Upper lobe of left lung (tissue), 6 donors: ENCODE measurements around the gene CNTFR. TPM values are rescaled to one million over a fixed set of nuclear protein-coding genes. Genes with fewer than 3 reads are reported as not detected.

Experiments
- ATAC-seq, 2 donors: fragments of 200-7000 bp; cut with Tn5 transposase; one replicate each; pipeline ENCODE4 v1.9.1; 2022; ENCODE audit warnings: mild to moderate bottlenecking in 2 of 2, moderate library complexity in 2 of 2; ENCODE audit not compliant: low FRiP score in 2 of 2
- DNase-seq, 2 donors: peaks; one replicate each; pipeline ENCODE4 v3.0.0-alpha.2; 2019 to 2020
- H3K27ac ChIP-seq, 4 donors: fragments of 200-600 bp; sonication (generic); one replicate each; pipeline ENCODE4 v1.5.1; 2016 to 2019
- H3K27me3 ChIP-seq, 4 donors: fragments of 200-600 bp; sonication (generic); one replicate each; pipeline ENCODE4 v1.5.1; 2017 to 2019
- H3K36me3 ChIP-seq, 4 donors: fragments of 200-600 bp; sonication (generic); one replicate each; pipeline ENCODE4 v1.5.1; 2016 to 2019
- H3K4me1 ChIP-seq, 4 donors: fragments of 200-600 bp; sonication (generic); one replicate each; pipeline ENCODE4 v1.5.1; 2018 to 2019
- H3K4me3 ChIP-seq, 4 donors: fragments of 200-600 bp; sonication (generic); one replicate each; pipeline ENCODE4 v1.5.1; 2017 to 2019; ENCODE audit warnings: mild to moderate bottlenecking in 2 of 4, moderate library complexity in 1 of 4
- H3K9me3 ChIP-seq, 4 donors: fragments of 200-600 bp; sonication (generic); one replicate each; pipeline ENCODE4 v1.5.1; 2018 to 2019
- EP300 ChIP-seq, 4 donors: sonication (generic); formaldehyde crosslinking; IDR thresholded peaks; one replicate each; pipeline ENCODE4 v1.5.1; 2017; ENCODE audit warnings: antibody characterized with exemption in 4 of 4, control low read depth in 2 of 4
- POLR2A ChIP-seq, 4 donors: fragments of 450-650 bp; IDR thresholded peaks; one replicate each; pipeline ENCODE4 v1.5.1; 2016 to 2017; ENCODE audit warnings: antibody characterized with exemption in 4 of 4, mild to moderate bottlenecking in 2 of 4
- POLR2AphosphoS5 ChIP-seq, 2 donors: sonication (generic); formaldehyde crosslinking; IDR thresholded peaks; one replicate each; pipeline ENCODE4 v1.5.1; 2017; ENCODE audit warnings: antibody characterized with exemption in 2 of 2
- WGBS, 2 donors: methylation state at CpG; one replicate each; pipeline ENCODE4 v1.1.5; 2017 to 2018; 5-methylcytosine and 5-hydroxymethylcytosine counted together
- total RNA-seq, 6 donors: library from RNA; depleted of rRNA in 4 of 6; stranded (reverse); fragments of >200 nt in 4 of 6; gene quantifications; one replicate each; pipeline versions ENCODE4 v1.1.0 to v1.2.1, GENCODE V29; 2016 to 2021
- TF ChIP-seq, protein P1 (sequence below), 6 experiments: fragments of 450-650 bp in 4 of 6; fragments of 200-600 bp in 2 of 6; sonication (generic) in 2 of 6; IDR thresholded peaks; one replicate each; pipeline ENCODE4 v1.5.1; 2016 to 2019; ENCODE audit warnings: antibody characterized with exemption in 6 of 6
- donor health status: DM: no; HTN: no; CAD: no; lungs with moderate emphysema.
- donor health status: DM: no; HTN: yes; CAD: no; lungs with severe emphysema.

The CNTFR gene
- total RNA-seq, 6 donors from 2014 or later, result 0.30 to 3.3 (median 0.69) TPM; not detected in 1

DNA sequence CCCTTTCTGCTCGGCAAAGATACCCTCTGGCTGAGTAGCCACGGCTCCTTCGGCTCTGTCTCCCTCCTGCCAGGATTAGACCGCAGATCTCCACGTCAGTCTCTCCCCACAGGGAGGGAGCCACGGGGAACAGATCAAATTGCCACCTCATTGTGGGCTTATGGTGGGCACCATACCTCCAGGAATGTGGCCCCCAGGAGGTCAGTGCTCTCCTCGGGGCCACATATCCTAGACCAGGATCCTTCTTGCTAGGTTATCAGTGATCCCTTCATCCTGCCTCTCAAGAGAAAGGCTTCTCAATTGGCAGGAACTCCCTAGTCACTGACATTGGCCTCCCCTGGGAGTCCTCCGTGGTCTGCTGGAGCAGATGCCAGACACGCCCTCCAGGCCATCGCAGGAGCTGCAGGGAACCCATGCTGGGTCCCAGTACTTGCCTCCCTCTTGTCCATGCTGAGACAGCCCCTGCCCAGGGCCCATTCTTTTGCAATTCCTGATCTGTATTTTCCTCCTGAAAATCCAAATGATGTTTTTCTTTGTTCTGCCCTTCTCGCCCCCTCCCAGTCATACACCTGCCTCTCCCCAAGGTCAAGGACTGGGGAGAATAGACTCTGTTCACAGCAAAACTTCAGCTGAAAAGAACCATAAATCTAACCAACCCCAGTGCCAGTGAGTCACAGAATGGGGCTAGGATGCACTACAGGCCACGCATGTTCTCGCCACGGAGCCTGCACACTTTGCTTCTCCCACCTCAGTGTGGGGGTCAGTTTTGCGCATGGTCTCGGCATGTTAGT lies 35.1 kb downstream of the CNTFR start:
- no peak for DNase-seq
- WGBS, 2 donors, result 71 to 72% methylated on average over 8 to 16 of the region's 16 CpGs
- Histone ChIP-seq H3K9me3 (no peaks in the 10 kb centered on the region), H3K4me1 (peaks cover 0 to 4% (median 2%) of the 10 kb centered on the region in 4 donors), H3K27me3 (no peaks in the 10 kb centered on the region), H3K36me3 (no peaks in the 10 kb centered on the region), H3K27ac (no peak overlapping the region), H3K4me3 (no peak overlapping the region)
- ATAC-seq, result no peak
- TF ChIP-seq POLR2A (IDR thresholded peaks at IDR 0.05) (no peak), POLR2AphosphoS5 (IDR thresholded peaks at IDR 0.05) (no peak), EP300 (IDR thresholded peaks at IDR 0.05) (no peak)
- TF ChIP-seq, protein P1, sequence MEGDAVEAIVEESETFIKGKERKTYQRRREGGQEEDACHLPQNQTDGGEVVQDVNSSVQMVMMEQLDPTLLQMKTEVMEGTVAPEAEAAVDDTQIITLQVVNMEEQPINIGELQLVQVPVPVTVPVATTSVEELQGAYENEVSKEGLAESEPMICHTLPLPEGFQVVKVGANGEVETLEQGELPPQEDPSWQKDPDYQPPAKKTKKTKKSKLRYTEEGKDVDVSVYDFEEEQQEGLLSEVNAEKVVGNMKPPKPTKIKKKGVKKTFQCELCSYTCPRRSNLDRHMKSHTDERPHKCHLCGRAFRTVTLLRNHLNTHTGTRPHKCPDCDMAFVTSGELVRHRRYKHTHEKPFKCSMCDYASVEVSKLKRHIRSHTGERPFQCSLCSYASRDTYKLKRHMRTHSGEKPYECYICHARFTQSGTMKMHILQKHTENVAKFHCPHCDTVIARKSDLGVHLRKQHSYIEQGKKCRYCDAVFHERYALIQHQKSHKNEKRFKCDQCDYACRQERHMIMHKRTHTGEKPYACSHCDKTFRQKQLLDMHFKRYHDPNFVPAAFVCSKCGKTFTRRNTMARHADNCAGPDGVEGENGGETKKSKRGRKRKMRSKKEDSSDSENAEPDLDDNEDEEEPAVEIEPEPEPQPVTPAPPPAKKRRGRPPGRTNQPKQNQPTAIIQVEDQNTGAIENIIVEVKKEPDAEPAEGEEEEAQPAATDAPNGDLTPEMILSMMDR (IDR thresholded peaks at IDR 0.05), result no peak

DNA sequence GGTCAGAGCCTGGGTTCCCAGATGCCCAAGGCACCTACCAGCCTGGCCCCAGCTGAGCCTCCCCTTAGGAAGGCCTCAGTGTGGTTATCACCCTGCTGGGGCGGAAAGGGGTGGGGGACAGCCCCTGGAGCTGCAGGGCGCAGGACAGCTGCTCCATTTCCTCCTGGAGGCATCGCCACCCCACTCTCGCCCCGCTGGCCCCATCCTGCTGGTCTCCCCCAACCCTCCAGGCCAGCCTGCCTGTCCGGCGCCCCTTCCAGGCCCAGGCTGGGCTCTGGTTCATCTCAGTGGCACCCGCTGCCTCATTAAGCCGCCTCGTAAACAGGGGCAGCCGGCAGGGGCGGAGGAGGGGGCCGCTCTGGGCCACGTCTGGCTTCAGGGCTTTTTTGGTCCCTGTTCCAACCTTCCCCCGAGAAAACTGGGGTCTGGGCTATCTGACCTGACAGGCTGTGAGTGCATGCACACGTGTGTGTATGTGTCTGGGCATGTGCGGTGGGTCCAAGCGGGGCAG lies 36.0 kb downstream of the CNTFR start:
- peak in 1 of 2 donors; percentile 66 for DNase-seq
- H3K4me3 ChIP-seq, result no peak overlapping the region
- no peak for ATAC-seq
- H3K4me1 ChIP-seq, result no peaks in the 10 kb centered on the region
- WGBS, 2 donors, result 74 to 82% methylated on average over 5 to 18 of the region's 18 CpGs
- no peaks in the 10 kb centered on the region for H3K27me3 ChIP-seq
- H3K27ac ChIP-seq, result no peak overlapping the region
- H3K9me3 ChIP-seq, result no peaks in the 10 kb centered on the region
- TF ChIP-seq, protein P1 (IDR thresholded peaks at IDR 0.05), result no peak
- no peak for TF ChIP-seq EP300 (IDR thresholded peaks at IDR 0.05)
- TF ChIP-seq POLR2A (IDR thresholded peaks at IDR 0.05), result no peak
- TF ChIP-seq POLR2AphosphoS5 (IDR thresholded peaks at IDR 0.05), result no peak
- H3K36me3 ChIP-seq, result no peaks in the 10 kb centered on the region

DNA sequence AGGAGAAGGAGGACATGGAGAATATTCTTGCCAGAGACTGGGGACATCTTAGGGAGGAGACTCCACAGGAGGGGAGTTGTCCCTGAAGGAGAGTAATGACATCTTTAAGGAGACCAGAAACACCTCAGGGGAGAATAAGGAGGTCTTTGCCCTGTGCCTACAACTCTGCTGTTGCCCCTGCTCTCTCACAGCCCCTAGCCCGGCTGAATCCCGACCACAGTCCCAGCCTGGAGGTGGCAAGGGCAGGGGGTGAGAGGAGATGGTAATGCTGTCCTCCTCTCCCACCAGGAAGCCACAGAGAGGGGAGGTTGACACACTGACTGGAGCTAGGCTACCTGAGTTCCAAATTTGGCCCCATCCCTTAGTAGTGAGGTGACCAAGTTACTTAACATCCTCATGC lies 36.5 kb downstream of the CNTFR start:
- Histone ChIP-seq H3K4me3 (no peak overlapping the region), H3K27me3 (no peaks in the 10 kb centered on the region), H3K4me1 (no peaks in the 10 kb centered on the region), H3K9me3 (no peaks in the 10 kb centered on the region), H3K36me3 (no peaks in the 10 kb centered on the region), H3K27ac (no peak overlapping the region)
- WGBS, 2 donors, result 71 to 92% methylated on average over 2 of the region's 2 CpGs
- TF ChIP-seq POLR2AphosphoS5 (IDR thresholded peaks at IDR 0.05), result no peak
- no peak for TF ChIP-seq EP300 (IDR thresholded peaks at IDR 0.05)
- TF ChIP-seq POLR2A (IDR thresholded peaks at IDR 0.05), result no peak
- TF ChIP-seq, protein P1 (IDR thresholded peaks at IDR 0.05), result no peak
- DNase-seq (no peak), ATAC-seq (no peak)

DNA sequence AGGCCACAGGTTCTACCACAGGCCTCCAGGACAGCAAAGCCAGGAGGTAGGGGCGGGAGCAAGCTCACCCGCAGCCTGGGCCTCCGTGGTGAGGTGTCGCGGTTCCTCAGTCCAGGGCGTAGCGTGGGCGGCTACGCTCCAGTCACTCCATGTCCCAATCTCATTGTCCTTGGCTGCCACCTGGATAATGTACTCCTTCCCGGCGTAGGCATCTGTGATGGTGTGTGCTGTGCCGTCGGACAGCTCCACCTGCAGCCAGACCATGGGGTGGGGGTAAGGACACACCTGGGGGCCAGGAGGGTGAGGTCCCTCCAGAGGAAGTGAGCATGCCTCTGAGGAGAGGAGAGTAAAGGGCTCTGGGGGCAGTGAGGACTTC lies 36.9 kb downstream of the CNTFR start:
- no peaks in the 10 kb centered on the region for H3K27me3 ChIP-seq
- H3K4me3 ChIP-seq, result no peak overlapping the region
- no peaks in the 10 kb centered on the region for H3K9me3 ChIP-seq
- peak in 1 of 2 donors; percentile 60 for DNase-seq
- no peaks in the 10 kb centered on the region for H3K4me1 ChIP-seq
- no peak overlapping the region for H3K27ac ChIP-seq
- WGBS, 2 donors, result 85 to 87% methylated on average over 7 to 13 of the region's 13 CpGs
- ATAC-seq, result no peak
- TF ChIP-seq POLR2A (IDR thresholded peaks at IDR 0.05), result no peak
- TF ChIP-seq EP300 (IDR thresholded peaks at IDR 0.05), result no peak
- TF ChIP-seq, protein P1 (IDR thresholded peaks at IDR 0.05), result no peak
- no peak for TF ChIP-seq POLR2AphosphoS5 (IDR thresholded peaks at IDR 0.05)
- H3K36me3 ChIP-seq, result no peaks in the 10 kb centered on the region
